Pancreas (tissue), 10 donors: ENCODE measurements around the gene WIZ. TPM values are rescaled to one million over a fixed set of nuclear protein-coding genes. Genes with fewer than 3 reads are reported as not detected.

ENCODE experiments used
- ATAC-seq, 4 donors: fragments of 200-7000 bp; cut with Tn5 transposase; one replicate each; pipeline versions ENCODE4 v1.8.0 to v1.9.1; 2020; ENCODE audit warnings: mild to moderate bottlenecking in 4 of 4, moderate library complexity in 4 of 4
- DNase-seq, 6 donors: peaks; one replicate each; pipeline ENCODE4 v3.0.0-alpha.2; 2020
- FAIRE-seq: peaks from 2 replicates; lab custom pipeline; 2012; peaks lifted over from hg19 to GRCh38; lab: Jason Lieb, UNC
- H3K27ac ChIP-seq, 4 donors: fragments of 200-600 bp; sonication (generic); 1 replicate in 3 of 4; 2 replicates in 1 of 4; pipeline versions ENCODE4 v1.5.0 to v1.8.0; 2020
- H3K27me3 ChIP-seq, 4 donors: fragments of 200-600 bp; one replicate each; pipeline ENCODE4 v1.8.0; 2021
- H3K36me3 ChIP-seq, 3 donors: fragments of 200-600 bp; sonication (generic) in 1 of 3; one replicate each; pipeline versions ENCODE4 v1.5.0 to v1.8.0; 2020 to 2021
- H3K4me1 ChIP-seq, 3 donors: fragments of 200-600 bp; one replicate each; pipeline ENCODE4 v1.8.0; 2021
- H3K4me3 ChIP-seq, 4 donors: fragments of 200-600 bp; sonication (generic) in 2 of 4; one replicate each; pipeline versions ENCODE4 v1.5.0 to v1.8.0; 2020 to 2021
- H3K9me3 ChIP-seq, 4 donors: fragments of 200-600 bp; one replicate each; pipeline ENCODE4 v1.8.0; 2021
- CTCF ChIP-seq, 4 donors: fragments of 200-600 bp; sonication (generic) in 3 of 4; IDR thresholded peaks; one replicate each; pipeline versions ENCODE4 v1.5.0 to v1.8.0; 2021; ENCODE audit warnings: antibody characterized with exemption in 4 of 4
- WGBS, 2 donors: extraction: QIAGEN DNeasy Blood & Tissue Kit; methylation state at CpG; one replicate each; pipeline ENCODE4 v1.1.7; 2013; 5-methylcytosine and 5-hydroxymethylcytosine counted together
- intact Hi-C, 3 donors: fragments of 100-400 bp; cut with DNase I; formaldehyde crosslinking; loops; one replicate each; pipeline versions ENCODE4 v1.11.1 to v1.14.2; 2022
- polyA plus RNA-seq, 2 donors: library from polyadenylated mRNA; stranded (reverse); fragments of 200-250 nt; gene quantifications; one replicate each; pipeline ENCODE4 v1.2.3, GENCODE V29; 2013
- total RNA-seq, 6 donors: library from RNA; stranded (reverse); fragmentation: NEBNext Ultra II Directional in 4 of 6; extraction: Animal tissue kit (Norgen Biotek cat#: 25700) in 4 of 6; gene quantifications; one replicate each; pipeline versions ENCODE4 v1.2.1 to v1.2.4, GENCODE V29; 2021 to 2023
- donor health status: healthy with polysubstance abuse.
- donor health status: DM: no; HTN: no; CAD: no; lungs with moderate emphysema.
- donor health status: DM: no; HTN: no; CAD: no.
- donor health status: control.
- donor health status: control.
- donor health status: Bipolar disorder and iron deficiency.
- donor health status: DM: yes; HTN: yes; CAD: no.
- donor health status: DM: no; HTN: no; CAD: no.
- donor health status: DM: no; HTN: no; CAD: no.
- donor health status: DM: yes; HTN: yes; CAD: no.

Gene WIZ
- total and polyA plus RNA-seq, 8 donors, result 11.0 to 23.2 (median 16.0) TPM

GRCh38 chr19:15419413-15420025 is 30.2 kb downstream of the WIZ start:
- Histone ChIP-seq H3K4me1 (peaks cover 13 to 22% (median 17%) of the 10 kb centered on the region in 3 donors), H3K27ac (no peak overlapping the region)

GRCh38 chr19:15418579-15419412 is 31.0 kb downstream of the WIZ start, which contains the start of gene AKAP8L:
AKAP8L (minus strand) TSS chr19:15418988; CDS start chr19:15418923, 65 bp downstream.
- peak within 1 kb of the TSS; percentile 70 to 98 (median 92) for H3K4me3 ChIP-seq
- H3K27me3 ChIP-seq, result no peaks in the 10 kb centered on the region
- 0 to 1% methylated on average over 52 to 61 of the region's 61 CpGs for WGBS, 2 donors
- DNase-seq, result peak; percentile 92 to 99 (median 99)
- H3K4me1 ChIP-seq, result peaks cover 19 to 22% (median 21%) of the 10 kb centered on the region in 3 donors
- peak within 1 kb of the TSS; percentile 78 to 83 (median 82) for H3K27ac ChIP-seq
- peak; percentile 92 to 97 (median 94) for ATAC-seq
- peak; percentile 39 to 60 (median 46) for TF ChIP-seq CTCF (IDR thresholded peaks at IDR 0.05)
- FAIRE-seq, result peak; percentile 98
- H3K9me3 ChIP-seq, result no peaks in the 10 kb centered on the region
- peaks cover 0 to 10% (median 7%) of the 10 kb centered on the region in 3 donors for H3K36me3 ChIP-seq
- intact Hi-C loops, result no loop called here

More at GRCh38 chr19:15419413-15420025, 30.2 kb downstream of the WIZ start:
- intact Hi-C loops, result no loop called here
- FAIRE-seq (no peak), DNase-seq (no peak), ATAC-seq (peak in 1 of 4 donors; percentile 2)
- Histone ChIP-seq H3K36me3 (peaks cover 0 to 14% (median 7%) of the 10 kb centered on the region in 3 donors), H3K27me3 (no peaks in the 10 kb centered on the region), H3K4me3 (peak overlapping the region; percentile 4 to 98 (median 59)), H3K9me3 (no peaks in the 10 kb centered on the region)
- peak in 1 of 4 donors; percentile 3 for TF ChIP-seq CTCF (IDR thresholded peaks at IDR 0.05)
- WGBS, 2 donors, result 12 to 14% methylated on average over 16 of the region's 16 CpGs

- H3K4me1 ChIP-seq, result peaks cover 25 to 26% (median 25%) of the 10 kb centered on the region in 3 donors
- ATAC-seq, result peak in 3 of 4 donors; percentile 6 to 10 (median 7)
- H3K27me3 ChIP-seq, result no peaks in the 10 kb centered on the region
- 0 to 1% methylated on average over 16 of the region's 16 CpGs for WGBS, 2 donors
- H3K36me3 ChIP-seq, result peaks cover 0 to 5% (median 4%) of the 10 kb centered on the region in 3 donors
- DNase-seq, result no peak
- peak overlapping the region; percentile 78 to 83 (median 82) for H3K27ac ChIP-seq
- peak overlapping the region; percentile 70 to 98 (median 92) for H3K4me3 ChIP-seq
- FAIRE-seq, result no peak
- H3K9me3 ChIP-seq, result no peaks in the 10 kb centered on the region
- TF ChIP-seq CTCF (IDR thresholded peaks at IDR 0.05), result no peak
- intact Hi-C loops, result no loop called here
Measured at GRCh38 chr19:15418231-15418578, 31.6 kb downstream of the WIZ start.

- 2% methylated on average over 9 of the region's 9 CpGs for WGBS, 2 donors
- no peak for ATAC-seq
Measured at GRCh38 chr19:15417699-15418098, 32.1 kb downstream of the WIZ start.

More at GRCh38 chr19:15417699-15418098, 32.1 kb downstream of the WIZ start:
- Histone ChIP-seq H3K4me3 (peak overlapping the region; percentile 70 to 98 (median 92)), H3K36me3 (no peaks in the 10 kb centered on the region), H3K4me1 (peaks cover 25 to 31% (median 30%) of the 10 kb centered on the region in 3 donors), H3K27me3 (no peaks in the 10 kb centered on the region), H3K27ac (peak overlapping the region; percentile 78 to 83 (median 82)), H3K9me3 (no peaks in the 10 kb centered on the region)
- intact Hi-C loops, result no loop called here
- FAIRE-seq (no peak), DNase-seq (peak in 1 of 6 donors; percentile 49)
- TF ChIP-seq CTCF (IDR thresholded peaks at IDR 0.05), result no peak
